Caki2 (cell line): Measurements from ENCODE around the gene CDCP1. TPM values are rescaled to one million over a fixed set of nuclear protein-coding genes. Genes with fewer than 3 reads are reported as not detected.

Source experiments
- DNase-seq: peaks from one replicate; pipeline ENCODE4 v3.0.0-alpha.2; 2015; ENCODE audit warnings: low read depth
- in situ Hi-C: cut with HindIII; loops from 2 replicates; pipeline ENCODE4 v1.10.0; 2016; ENCODE audit warnings: low sequenced_read_pairs, low pct_unique_long_range_greater_than_20kb, mixed read lengths
- total RNA-seq: library from RNA; depleted of rRNA; stranded (reverse); fragments of >200 nt; shearing (Covaris generic); gene quantifications from 2 replicates; pipeline ENCODE4 v1.2.3, GENCODE V29; 2014; ENCODE audit warnings: low replicate concordance; rRNA removed

The CDCP1 gene, protein sequence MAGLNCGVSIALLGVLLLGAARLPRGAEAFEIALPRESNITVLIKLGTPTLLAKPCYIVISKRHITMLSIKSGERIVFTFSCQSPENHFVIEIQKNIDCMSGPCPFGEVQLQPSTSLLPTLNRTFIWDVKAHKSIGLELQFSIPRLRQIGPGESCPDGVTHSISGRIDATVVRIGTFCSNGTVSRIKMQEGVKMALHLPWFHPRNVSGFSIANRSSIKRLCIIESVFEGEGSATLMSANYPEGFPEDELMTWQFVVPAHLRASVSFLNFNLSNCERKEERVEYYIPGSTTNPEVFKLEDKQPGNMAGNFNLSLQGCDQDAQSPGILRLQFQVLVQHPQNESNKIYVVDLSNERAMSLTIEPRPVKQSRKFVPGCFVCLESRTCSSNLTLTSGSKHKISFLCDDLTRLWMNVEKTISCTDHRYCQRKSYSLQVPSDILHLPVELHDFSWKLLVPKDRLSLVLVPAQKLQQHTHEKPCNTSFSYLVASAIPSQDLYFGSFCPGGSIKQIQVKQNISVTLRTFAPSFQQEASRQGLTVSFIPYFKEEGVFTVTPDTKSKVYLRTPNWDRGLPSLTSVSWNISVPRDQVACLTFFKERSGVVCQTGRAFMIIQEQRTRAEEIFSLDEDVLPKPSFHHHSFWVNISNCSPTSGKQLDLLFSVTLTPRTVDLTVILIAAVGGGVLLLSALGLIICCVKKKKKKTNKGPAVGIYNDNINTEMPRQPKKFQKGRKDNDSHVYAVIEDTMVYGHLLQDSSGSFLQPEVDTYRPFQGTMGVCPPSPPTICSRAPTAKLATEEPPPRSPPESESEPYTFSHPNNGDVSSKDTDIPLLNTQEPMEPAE
- total RNA-seq: 11.3 and 11.4 TPM in 2 replicates

- peak; percentile 59 for DNase-seq
- in situ Hi-C loops: no loop called here
These were observed at the start of gene CDCP1 for GRCh38 chr3:45145681-45146614. CDCP1 (minus strand) TSS chr3:45146378; CDS start chr3:45146287, 91 bp downstream.

GRCh38 chr3:45194791-45195190 is 48.6 kb upstream of the CDCP1 start:
- no peak for DNase-seq
- in situ Hi-C loops: no loop called here

DNA sequence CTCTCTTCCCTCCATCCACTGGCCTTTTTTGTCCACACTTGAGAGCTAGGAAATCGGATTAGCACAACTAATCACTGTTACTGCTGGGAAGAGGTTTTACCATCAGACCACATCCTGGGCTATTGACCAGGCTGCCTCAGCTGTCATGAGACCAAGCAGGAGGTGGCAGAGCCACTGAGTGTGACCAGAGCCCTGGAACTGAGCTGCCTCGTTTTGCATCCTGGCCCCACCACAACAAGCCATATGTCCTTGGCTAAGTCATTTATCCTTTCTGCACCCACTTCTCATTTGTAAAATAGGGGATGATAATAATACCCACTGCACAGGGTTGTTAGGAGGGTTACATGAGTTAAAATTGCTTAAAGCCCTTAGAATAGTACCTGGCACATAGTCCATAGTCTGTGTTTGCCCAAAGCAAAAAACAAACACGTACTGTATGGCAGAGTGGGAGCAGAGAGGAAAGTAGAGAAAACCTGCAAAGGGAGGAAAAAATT is 45.8 kb upstream of the CDCP1 start:
- in situ Hi-C loops: no loop called here
- DNase-seq: no peak

GRCh38 chr3:45191424-45191823 is 45.2 kb upstream of the CDCP1 start:
- in situ Hi-C loops: no loop called here
- no peak for DNase-seq

DNA sequence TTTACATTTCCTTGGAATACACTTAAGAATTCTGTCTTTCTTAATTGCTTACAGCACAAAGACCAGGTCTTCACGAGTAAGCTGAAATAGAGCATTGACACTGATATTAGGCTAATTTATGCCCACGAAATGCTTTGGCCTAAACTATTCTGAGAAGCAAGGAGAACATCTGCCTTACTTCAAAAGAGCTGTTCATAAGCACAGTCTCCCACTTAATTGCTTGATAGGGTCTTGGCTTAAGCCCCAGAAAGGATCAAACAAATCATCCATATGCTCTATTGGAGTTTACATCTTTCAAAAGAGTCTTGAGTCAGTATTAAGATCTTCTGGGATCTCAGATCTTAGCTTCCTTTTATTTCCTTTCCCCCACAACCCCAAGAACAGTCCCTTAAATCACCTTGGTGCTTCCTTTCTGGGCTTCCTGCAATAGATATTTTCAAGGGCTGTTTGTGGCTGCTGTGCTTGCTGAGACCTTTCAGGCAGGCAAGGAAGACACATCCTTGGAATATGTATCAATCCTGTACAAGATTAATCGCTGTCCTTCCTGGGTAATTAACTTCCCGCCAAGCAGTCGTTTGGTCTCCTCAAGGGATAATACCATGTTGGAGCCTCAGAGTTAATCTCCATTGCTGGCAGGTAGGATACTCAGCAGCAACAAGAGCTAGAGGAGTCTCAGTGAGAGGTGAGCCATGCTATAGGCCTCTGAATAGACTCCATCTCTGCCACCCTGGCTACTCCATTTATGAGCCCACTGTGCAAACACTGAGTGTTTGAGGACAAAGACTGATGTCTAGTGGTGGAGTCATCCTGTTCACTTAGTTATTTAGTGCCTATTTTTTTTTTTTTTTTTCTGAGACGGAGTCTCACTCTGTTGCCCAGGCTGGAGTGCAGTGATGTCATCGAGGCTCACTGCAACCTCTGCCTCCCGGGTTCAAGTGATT is 42.8 kb upstream of the CDCP1 start:
- in situ Hi-C loops: no loop called here
- no peak for DNase-seq

DNA sequence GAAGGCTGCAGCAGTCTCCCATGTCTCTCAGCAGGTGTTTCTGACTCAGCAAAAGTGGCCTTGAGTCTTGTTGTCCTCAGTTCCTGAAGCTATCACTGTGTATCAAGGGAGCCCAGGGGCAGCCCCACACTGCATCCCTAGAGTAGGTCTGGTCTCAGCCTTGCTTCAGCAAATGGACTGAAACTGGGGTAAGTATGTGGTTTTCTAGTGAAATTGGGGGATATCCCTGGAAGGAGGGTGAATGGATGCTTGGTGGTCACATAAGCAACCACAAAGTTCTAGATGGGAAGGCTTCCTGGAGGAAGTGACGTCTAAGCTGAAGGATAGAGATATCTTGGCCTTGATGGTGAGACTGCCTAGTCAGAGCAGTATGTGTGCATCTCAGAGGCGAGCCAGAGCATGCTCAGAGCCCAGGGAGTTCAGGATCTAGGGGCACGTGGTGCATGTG is 41.5 kb upstream of the CDCP1 start:
- DNase-seq: no peak
- in situ Hi-C loops: no loop called here

- in situ Hi-C loops: no loop called here
- no peak for DNase-seq
These were observed 40.7 kb upstream of the CDCP1 start for GRCh38 chr3:45186871-45187270.

- DNase-seq: no peak
- in situ Hi-C loops: no loop called here
These were observed 39.3 kb upstream of the CDCP1 start for GRCh38 chr3:45185461-45185860.

- DNase-seq: no peak
- in situ Hi-C loops: no loop called here
These were observed 38.9 kb upstream of the CDCP1 start for GRCh38 chr3:45185052-45185451.

DNA sequence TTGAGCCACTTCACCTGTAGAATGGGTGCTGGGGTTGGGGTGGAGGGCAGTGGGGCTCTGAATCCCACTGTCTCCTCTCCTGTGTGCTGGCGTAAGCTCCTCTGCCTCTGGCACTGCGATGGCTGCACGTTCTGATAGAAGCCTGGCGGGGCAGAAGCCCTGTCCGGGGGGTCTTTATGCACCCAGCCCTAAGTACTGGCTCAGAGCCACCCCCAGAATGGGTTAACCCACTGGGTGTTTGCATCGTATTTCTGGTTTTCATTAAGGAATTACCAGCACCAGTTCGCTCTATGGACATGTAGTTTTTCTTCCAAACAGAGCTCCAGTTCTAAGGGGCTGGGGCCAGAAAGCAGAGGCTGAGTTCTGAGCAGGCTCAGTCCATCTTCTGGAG is 37.7 kb upstream of the CDCP1 start:
- in situ Hi-C loops: no loop called here
- DNase-seq: no peak

DNA sequence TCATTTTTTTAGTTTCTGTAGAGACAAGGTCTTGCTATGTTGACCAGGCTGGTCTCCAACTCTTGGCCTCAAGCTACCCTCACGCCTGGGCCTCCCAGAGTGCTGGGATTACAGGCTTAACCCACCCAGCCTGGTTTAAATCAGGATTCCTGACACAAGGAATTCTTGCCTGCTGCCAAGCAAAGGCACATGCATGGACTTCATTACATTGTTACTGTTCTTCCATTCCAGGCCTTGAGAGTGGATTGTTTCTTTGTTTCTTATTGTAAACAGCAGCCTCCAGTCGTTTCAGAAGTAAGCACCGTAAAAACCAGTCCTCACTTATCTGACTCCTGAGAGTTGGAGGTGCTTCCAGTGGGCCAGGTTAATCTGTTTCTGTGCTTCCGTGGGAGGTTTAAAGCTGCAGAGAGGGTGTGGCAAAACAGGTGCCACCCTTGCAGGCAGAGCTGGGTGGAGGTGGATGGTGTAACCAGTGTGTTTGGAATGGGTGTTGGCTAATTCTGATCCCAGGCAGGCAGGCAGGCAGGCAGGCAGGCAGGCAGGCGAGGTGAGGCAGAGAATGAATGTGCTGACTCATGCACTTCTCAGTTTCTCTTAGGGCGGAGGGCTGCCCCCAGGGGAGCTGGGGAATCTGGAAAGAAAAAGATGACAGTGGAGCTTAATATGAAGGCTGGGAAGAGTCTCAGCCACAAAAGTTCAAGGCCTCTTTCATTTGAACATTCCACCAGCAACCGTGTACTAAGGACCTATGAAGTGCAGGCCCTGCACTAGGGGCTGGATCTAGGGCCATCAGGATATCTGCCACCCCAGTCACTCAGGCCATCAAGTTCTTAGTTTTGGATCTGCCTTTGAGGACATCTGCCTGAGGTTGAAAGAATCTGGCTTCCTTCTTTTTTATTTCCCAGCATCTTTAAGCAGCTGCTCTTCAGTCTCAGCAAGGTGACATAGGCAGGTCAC is 37.0 kb upstream of the CDCP1 start:
- in situ Hi-C loops: no loop called here
- peak; percentile 71 for DNase-seq

DNA sequence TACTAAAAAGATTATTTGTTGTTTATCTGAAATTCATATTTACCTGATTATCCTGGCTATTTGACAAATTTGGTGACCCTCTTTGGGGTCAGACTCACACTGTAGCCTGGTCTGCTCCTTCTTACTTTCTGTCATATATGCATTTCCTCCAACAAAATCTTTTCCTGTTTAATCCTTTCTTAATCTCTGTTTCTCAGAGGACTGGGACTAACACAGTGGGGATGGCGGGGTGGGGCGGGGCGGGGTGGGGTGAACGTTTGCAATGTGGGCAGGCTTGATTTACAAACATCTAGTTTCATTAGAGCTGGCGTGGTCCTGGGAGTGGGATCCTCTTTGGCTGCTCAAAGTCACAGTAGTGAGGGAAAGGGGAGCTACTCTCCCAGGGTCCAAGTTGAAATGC is 35.3 kb upstream of the CDCP1 start:
- in situ Hi-C loops: no loop called here
- no peak for DNase-seq

DNA sequence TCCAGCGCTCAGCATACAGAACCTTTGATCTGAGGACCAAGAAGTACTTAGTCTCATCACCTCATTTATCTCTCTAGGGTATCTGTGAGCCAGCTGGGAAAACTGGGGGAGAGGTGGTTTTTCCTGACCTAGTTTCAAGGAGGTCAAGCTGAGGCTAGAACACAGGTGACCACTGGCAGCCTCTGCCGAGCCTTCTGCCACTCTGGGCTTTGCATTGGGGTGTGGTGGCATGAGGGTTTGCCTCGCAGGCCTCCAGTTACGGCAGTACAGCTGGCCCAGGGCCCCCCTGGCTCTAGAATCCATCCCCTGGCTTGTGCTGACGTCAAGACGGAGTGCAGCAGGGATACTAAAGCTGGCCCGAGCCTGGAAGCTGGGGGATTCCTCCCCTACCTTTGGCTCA is 34.7 kb upstream of the CDCP1 start:
- in situ Hi-C loops: no loop called here
- no peak for DNase-seq

GRCh38 chr3:45180051-45180450 is 33.9 kb upstream of the CDCP1 start:
- in situ Hi-C loops: no loop called here
- DNase-seq: no peak

- DNase-seq: no peak
- in situ Hi-C loops: no loop called here
These were observed 33.0 kb upstream of the CDCP1 start for GRCh38 chr3:45179163-45179562.
